ENCODE data around the gene KPNA4. TPM values are rescaled to one million over a fixed set of nuclear protein-coding genes. Genes with fewer than 3 reads are reported as not detected.

Gene KPNA4
- total RNA-seq, 8 experiments from 2014 or later = 18.4 to 40.8 (median 27.3) TPM

DNA sequence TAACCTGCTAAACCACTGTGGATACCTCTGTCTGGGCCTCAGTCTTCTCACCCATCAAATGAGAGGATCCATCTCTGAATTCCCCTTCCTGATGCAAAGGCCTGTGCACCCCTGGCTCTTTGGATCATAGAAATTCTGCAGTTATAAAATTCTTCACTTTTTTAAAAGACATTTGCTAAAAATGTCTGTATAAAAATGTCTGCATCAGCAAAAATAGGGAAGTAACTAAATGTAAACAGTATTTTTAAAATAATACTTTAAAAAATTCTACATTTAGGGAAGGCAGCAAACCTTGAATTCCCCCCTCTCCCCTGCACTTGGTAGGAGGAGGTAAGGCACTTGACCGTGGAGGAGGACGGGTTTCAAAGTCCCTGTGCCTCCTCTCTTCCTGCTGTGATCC is 90.2 kb downstream of the KPNA4 start:
- ATAC-seq (replicated peaks in 6 of 8) = no peak
- no peaks in the 10 kb centered on the region for H3K4me1 ChIP-seq (replicated peaks in 1 of 2)
- no peak overlapping the region for H3K27ac ChIP-seq
- in situ Hi-C loops (cut with MboI; ENCODE audit: low pct_unique_long_range_greater_than_20kb in 2 of 9, low sequenced_read_pairs in 9 of 9, unreplicated experiment in 9 of 9) = no loop called here
- no peak overlapping the region for H3K4me3 ChIP-seq
- 40 to 100% (median 100%) methylated on average over 1 to 2 of the region's 2 CpGs; no CpG with 5 or more reads in 6 of the 10 experiments for WGBS, 10 experiments

DNA sequence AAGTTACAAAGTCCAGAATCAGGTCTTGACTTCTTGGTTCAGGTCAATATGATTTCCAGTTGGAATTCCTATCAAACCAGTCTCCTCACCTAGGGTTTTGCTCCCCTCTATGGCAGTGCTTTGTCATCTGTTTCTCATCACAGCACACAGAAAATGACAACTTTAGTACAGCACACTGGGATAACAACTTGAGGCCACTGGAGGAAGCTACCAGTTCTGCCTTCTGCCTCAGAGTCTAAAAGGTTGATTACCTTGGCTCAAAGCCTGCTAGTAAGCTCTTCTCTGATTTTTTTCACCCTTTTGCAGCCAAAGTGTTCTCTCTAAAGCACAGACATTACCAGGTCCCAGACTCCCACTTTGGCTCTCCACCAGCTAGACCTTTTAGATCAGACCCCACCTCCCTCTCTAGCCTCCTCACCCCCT is 90.9 kb downstream of the KPNA4 start:
- ATAC-seq (replicated peaks in 6 of 8) = peak in 3 of 8 experiments; percentile 30 to 52 (median 51)
- no peaks in the 10 kb centered on the region for H3K4me1 ChIP-seq (replicated peaks in 1 of 2)
- in situ Hi-C loops (cut with MboI; ENCODE audit: low pct_unique_long_range_greater_than_20kb in 2 of 9, low sequenced_read_pairs in 9 of 9, unreplicated experiment in 9 of 9) = no loop called here
- no peak overlapping the region for H3K27ac ChIP-seq
- H3K4me3 ChIP-seq = no peak overlapping the region

DNA sequence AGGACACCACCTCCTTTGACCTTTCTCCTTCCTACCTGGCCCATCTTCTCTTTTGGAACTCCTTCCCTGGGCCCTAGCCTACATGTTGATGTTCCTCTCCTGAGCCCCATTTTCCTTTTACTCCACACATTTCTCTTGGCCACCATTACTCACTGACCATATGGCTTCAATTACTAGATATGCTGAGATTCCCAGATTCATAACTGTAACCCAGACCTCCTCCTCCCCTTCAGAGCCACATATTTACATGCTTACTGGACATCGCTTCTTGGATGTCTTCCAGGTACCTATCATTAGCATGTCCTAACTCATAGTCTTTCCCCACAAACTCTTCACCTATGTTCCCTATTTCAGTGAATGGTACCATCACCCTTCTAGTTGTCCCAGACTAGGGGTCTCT is 91.4 kb downstream of the KPNA4 start:
- WGBS, 10 experiments = 22 to 89% (median 79%) methylated on average over 1 of the region's 1 CpG; no CpG with 5 or more reads in 6 of the 10 experiments
- H3K4me1 ChIP-seq (replicated peaks in 1 of 2) = no peaks in the 10 kb centered on the region
- H3K27ac ChIP-seq = no peak overlapping the region
- H3K4me3 ChIP-seq = no peak overlapping the region
- in situ Hi-C loops (cut with MboI; ENCODE audit: low pct_unique_long_range_greater_than_20kb in 2 of 9, low sequenced_read_pairs in 9 of 9, unreplicated experiment in 9 of 9) = no loop called here
- ATAC-seq (replicated peaks in 6 of 8) = peak in 3 of 8 experiments; percentile 86 to 93 (median 89)

DNA sequence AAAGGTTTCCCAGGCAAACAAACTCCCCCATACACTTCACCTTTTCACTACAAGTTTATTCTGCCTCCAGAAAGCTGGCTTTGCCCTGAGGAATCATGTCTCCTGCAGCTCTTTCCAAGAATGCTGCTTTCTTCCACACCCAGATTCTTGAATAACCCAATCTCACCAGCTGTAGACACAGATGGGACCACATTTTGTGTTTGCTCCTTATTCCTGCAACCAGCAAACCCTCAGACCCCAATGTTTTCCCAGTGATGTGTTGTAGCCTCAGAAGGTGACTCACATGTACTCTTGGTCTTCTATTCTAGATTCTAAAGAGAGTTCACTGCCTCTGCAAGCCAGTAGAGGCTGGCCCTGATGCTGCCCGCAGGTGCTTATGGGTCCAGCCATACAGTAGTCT is 92.2 kb downstream of the KPNA4 start:
- peak in 3 of 8 experiments; percentile 15 to 56 (median 30) for ATAC-seq (replicated peaks in 6 of 8)
- in situ Hi-C loops (cut with MboI; ENCODE audit: low pct_unique_long_range_greater_than_20kb in 2 of 9, low sequenced_read_pairs in 9 of 9, unreplicated experiment in 9 of 9) = no loop called here
- Histone ChIP-seq H3K27ac (no peak overlapping the region), H3K4me1 (replicated peaks in 1 of 2) (no peaks in the 10 kb centered on the region), H3K4me3 (no peak overlapping the region)
- 0 to 60% (median 13%) methylated on average over 1 of the region's 1 CpG; no CpG with 5 or more reads in 6 of the 10 experiments for WGBS, 10 experiments

DNA sequence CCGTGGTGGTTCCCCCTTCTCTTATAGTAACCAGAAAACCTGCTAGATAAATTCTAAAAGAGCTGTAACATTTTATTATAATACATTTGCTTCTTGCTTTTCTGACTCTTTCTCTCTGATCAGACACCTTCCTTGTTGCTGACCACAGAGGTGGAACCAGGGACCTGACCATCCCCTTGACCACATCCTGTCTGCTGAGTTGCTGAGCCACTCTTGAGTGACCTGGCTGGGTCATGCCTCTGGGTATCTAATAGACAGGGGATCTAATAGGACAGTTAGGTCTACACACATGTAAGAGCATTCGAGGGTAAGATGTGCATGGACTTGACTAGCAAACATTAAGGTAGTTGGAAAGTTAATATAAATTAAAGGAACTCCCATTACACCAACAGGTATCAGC is 93.0 kb downstream of the KPNA4 start:
- Histone ChIP-seq H3K4me3 (no peak overlapping the region), H3K4me1 (replicated peaks in 1 of 2) (no peaks in the 10 kb centered on the region), H3K27ac (no peak overlapping the region)
- WGBS, 10 experiments = 17 to 100% (median 57%) methylated on average over 1 to 2 of the region's 2 CpGs; no CpG with 5 or more reads in 3 of the 10 experiments
- in situ Hi-C loops (cut with MboI; ENCODE audit: low pct_unique_long_range_greater_than_20kb in 2 of 9, low sequenced_read_pairs in 9 of 9, unreplicated experiment in 9 of 9) = no loop called here
- no peak for ATAC-seq (replicated peaks in 6 of 8)

DNA sequence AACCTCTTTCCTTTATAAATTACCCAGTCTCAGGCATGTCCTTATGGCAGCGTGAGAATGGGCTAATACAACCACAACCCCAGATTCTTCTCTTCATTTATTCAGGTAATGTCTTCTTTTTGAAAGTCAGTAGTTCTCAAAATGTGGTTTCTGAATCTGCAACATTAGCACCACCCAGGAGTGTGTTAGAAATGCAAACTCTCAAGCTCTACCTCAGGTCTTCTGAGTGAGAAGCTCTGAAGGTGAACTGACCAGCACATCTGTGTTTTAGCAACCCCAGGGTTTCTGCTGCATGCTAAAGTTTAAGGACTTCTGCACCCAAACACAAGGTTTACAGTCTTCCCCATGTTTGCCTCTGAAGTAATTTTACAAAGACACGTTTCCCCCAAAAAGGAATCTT is 93.5 kb downstream of the KPNA4 start:
- H3K27ac ChIP-seq = no peak overlapping the region
- ATAC-seq (replicated peaks in 6 of 8) = no peak
- H3K4me3 ChIP-seq = no peak overlapping the region
- in situ Hi-C loops (cut with MboI; ENCODE audit: low pct_unique_long_range_greater_than_20kb in 2 of 9, low sequenced_read_pairs in 9 of 9, unreplicated experiment in 9 of 9) = no loop called here
- 40 to 100% (median 60%) methylated on average over 1 to 2 of the region's 2 CpGs; no CpG with 5 or more reads in 1 of the 10 experiments for WGBS, 10 experiments
- H3K4me1 ChIP-seq (replicated peaks in 1 of 2) = no peaks in the 10 kb centered on the region

DNA sequence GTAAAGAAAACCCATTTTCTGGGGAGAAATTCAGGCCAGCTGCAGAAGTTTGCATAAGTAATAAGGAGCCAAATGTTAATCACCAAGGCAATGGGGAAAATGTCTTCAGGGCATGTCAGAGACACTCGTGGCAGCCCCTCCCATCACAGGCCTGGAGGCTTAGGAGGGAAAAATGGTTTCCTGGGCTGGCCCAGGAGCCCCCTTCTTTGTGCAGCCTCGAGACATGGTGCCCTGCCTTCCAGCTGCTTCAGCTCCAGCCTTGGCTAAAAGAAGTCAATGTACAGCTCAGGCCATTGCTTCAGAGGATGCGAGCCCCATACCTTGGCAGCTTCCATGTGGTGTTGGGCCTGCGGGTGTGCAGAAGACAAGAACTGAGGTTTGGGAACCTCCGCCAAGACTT is 95.2 kb downstream of the KPNA4 start:
- H3K4me3 ChIP-seq = no peak overlapping the region
- WGBS, 10 experiments = 0 to 100% (median 71%) methylated on average over 1 to 4 of the region's 5 CpGs; no CpG with 5 or more reads in 2 of the 10 experiments
- no peak for ATAC-seq (replicated peaks in 6 of 8)
- no peak overlapping the region for H3K27ac ChIP-seq
- H3K4me1 ChIP-seq (replicated peaks in 1 of 2) = no peaks in the 10 kb centered on the region
- in situ Hi-C loops (cut with MboI; ENCODE audit: low pct_unique_long_range_greater_than_20kb in 2 of 9, low sequenced_read_pairs in 9 of 9, unreplicated experiment in 9 of 9) = no loop called here

DNA sequence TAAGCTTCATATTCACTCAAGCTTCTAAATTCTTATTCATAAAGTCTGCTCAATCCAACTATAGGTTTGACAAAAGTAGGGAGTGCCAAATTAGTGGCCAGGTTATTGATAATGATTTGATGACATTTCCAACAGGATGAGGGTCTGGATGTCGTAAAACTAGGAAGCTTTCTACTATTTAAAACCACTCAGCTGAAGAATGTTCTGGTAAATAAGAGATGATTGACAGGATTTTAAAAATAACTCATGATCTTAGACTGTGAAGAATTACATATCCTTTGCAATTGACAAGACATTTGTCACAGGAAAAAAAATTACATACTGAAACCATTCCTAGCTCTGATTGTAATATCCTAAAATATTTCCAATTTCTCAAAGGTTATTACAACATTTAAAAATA is 100.4 kb downstream of the KPNA4 start:
- Histone ChIP-seq H3K4me1 (replicated peaks in 1 of 2) (no peaks in the 10 kb centered on the region), H3K4me3 (no peak overlapping the region), H3K27ac (no peak overlapping the region)
- ATAC-seq (replicated peaks in 6 of 8) = no peak
- WGBS, 10 experiments = 17 to 100% (median 69%) methylated on average over 1 of the region's 1 CpG; no CpG with 5 or more reads in 2 of the 10 experiments
- in situ Hi-C loops (cut with MboI; ENCODE audit: low pct_unique_long_range_greater_than_20kb in 2 of 9, low sequenced_read_pairs in 9 of 9, unreplicated experiment in 9 of 9) = no loop called here

DNA sequence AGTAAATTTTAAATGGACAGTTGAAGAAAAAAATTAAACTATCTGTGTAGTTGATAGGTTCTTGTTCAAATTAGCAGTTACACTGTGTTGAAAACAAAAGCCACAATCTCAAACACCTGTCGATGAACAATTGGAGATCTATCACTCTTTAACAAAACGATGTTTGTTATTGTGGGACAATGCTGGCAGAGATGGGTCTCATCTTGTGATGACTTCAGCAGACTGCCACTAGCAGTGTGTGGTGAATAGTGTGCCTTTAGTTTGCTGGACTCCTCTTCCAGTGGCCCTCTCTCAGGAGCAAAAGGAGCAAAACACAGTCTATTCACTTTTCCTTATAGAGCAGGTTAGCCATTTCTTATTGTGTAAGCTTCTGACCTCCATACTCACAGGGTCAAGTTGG is 101.0 kb downstream of the KPNA4 start:
- in situ Hi-C loops (cut with MboI; ENCODE audit: low pct_unique_long_range_greater_than_20kb in 2 of 9, low sequenced_read_pairs in 9 of 9, unreplicated experiment in 9 of 9) = no loop called here
- H3K27ac ChIP-seq = no peak overlapping the region
- WGBS, 10 experiments = 42 to 94% (median 87%) methylated on average over 1 to 2 of the region's 2 CpGs; no CpG with 5 or more reads in 4 of the 10 experiments
- no peak overlapping the region for H3K4me3 ChIP-seq
- H3K4me1 ChIP-seq (replicated peaks in 1 of 2) = no peaks in the 10 kb centered on the region
- no peak for ATAC-seq (replicated peaks in 6 of 8)

DNA sequence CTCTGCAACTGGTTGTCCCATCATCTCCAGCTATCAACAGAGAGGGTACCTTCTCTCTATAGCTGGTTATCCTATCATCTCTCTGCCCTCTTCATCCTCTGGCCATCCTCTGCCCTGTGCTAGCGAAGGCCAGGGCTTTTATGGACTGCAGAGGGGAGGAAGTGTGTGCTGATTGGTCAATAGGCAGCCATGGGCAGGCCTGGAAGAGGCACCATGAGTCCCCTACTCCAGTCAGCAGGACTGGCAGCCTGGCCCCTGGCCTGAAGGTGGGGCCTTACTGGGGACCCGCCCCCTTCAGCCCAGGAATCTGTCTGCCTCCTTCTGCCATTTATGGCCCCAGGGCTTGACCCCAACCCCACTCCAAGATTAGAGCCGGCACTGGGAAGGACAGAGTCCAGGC is 105.3 kb downstream of the KPNA4 start:
- no peaks in the 10 kb centered on the region for H3K4me1 ChIP-seq (replicated peaks in 1 of 2)
- no peak overlapping the region for H3K4me3 ChIP-seq

DNA sequence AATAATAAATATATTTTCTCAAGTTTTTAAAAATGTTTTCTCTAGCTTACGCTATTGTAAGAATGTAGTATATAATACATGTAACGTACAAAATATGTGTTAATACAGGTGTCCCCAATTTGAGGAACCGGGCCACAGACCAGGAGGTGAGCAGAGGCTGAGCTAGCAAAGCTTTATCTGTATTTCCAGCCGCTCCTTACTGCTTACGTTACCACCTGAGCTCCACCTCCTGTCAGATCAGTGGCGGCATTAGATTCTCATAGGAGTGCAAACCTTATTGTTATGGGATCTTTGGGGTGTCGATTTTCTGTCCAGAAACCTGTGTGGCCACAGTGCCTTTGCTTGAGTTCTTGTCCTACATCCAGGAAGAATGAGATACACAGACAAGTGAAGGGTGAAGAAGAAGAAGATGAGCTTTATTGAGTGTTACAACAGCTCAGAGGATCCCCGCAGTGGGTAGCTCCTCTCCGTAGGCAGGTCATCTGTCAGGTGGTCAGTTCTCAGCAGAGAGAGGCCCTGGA is 105.9 kb downstream of the KPNA4 start:
- WGBS, 10 experiments = 66 to 100% (median 92%) methylated on average over 1 to 8 of the region's 9 CpGs
- no peaks in the 10 kb centered on the region for H3K4me1 ChIP-seq (replicated peaks in 1 of 2)
- in situ Hi-C loops (cut with MboI; ENCODE audit: low pct_unique_long_range_greater_than_20kb in 2 of 9, low sequenced_read_pairs in 9 of 9, unreplicated experiment in 9 of 9) = no loop called here
- ATAC-seq (replicated peaks in 6 of 8) = no peak
- no peak overlapping the region for H3K4me3 ChIP-seq
- no peak overlapping the region for H3K27ac ChIP-seq

More for the DNA sequence above, 105.3 kb downstream of the KPNA4 start:
- WGBS, 10 experiments = 30 to 83% (median 40%) methylated on average over 1 to 2 of the region's 3 CpGs; no CpG with 5 or more reads in 7 of the 10 experiments
- in situ Hi-C loops (cut with MboI; ENCODE audit: low pct_unique_long_range_greater_than_20kb in 2 of 9, low sequenced_read_pairs in 9 of 9, unreplicated experiment in 9 of 9) = no loop called here
- ATAC-seq (replicated peaks in 6 of 8) = no peak
- no peak overlapping the region for H3K27ac ChIP-seq

DNA sequence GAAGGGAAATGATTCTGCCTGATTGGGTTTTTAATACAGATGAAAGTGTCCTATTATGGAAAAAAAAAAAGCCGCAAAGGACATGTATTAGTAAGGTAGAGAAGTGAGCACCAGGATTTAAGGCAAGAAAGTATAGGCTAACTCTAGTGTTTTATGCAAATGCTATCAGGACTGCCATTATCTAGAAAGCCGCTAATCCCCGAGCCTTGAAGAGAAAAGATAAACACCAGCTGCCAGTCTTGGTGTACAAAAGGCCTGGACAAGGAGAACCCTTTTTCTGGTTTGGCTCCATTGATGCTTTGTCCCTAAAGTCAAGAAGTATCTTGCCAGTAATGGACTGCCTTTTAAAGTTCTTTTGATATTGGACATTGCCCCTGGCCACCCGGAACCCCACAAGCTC is 107.2 kb downstream of the KPNA4 start:
- in situ Hi-C loops (cut with MboI; ENCODE audit: low pct_unique_long_range_greater_than_20kb in 2 of 9, low sequenced_read_pairs in 9 of 9, unreplicated experiment in 9 of 9) = no loop called here
- no peak for ATAC-seq (replicated peaks in 6 of 8)
- no peak overlapping the region for H3K4me3 ChIP-seq
- no peaks in the 10 kb centered on the region for H3K4me1 ChIP-seq (replicated peaks in 1 of 2)
- no peak overlapping the region for H3K27ac ChIP-seq
- WGBS, 10 experiments = 72 to 100% (median 86%) methylated on average over 1 to 4 of the region's 4 CpGs

DNA sequence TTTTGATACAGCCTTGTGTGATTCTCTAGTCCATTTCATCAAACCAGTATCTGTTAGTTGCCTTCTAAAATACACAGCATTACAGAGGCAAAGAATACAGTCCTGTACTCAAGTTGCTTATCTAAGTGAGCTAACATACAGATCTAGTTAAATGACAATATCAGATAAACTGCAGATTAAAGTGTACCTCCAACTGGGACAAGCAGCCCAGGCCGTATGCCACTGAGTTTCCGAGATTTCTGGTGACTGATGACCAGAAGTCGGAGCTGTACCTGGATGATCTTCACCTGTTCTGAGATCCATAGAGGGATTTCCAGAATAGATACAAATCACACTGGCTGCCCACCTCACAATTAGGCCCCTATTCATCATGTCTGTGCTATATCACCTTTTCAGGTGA is 109.5 kb downstream of the KPNA4 start:
- Histone ChIP-seq H3K4me1 (replicated peaks in 1 of 2) (no peaks in the 10 kb centered on the region), H3K27ac (no peak overlapping the region), H3K4me3 (no peak overlapping the region)
- ATAC-seq (replicated peaks in 6 of 8) = no peak
- in situ Hi-C loops (cut with MboI; ENCODE audit: low pct_unique_long_range_greater_than_20kb in 2 of 9, low sequenced_read_pairs in 9 of 9, unreplicated experiment in 9 of 9) = no loop called here
- 79 to 100% (median 95%) methylated on average over 1 to 3 of the region's 3 CpGs; no CpG with 5 or more reads in 3 of the 10 experiments for WGBS, 10 experiments

DNA sequence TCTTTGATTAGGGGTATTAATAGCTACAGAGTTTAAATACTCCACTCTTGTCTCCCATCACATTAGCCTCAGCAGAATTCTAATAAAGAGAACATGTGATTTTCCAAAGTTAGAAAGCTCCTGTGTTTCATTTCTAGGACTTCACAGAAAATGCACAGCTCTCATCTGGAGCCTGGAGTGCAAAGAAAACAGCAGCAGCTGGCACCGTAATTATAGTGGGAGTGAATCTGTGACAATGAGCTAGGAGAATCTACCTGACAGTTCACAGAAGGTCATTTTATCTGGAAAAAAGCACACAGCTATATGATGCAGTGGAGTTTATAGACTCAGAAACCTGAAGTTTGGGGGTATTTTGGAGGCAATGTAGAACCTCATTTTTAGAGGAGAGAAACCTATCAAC is 110.4 kb downstream of the KPNA4 start:
- no peak for ATAC-seq (replicated peaks in 6 of 8)
- WGBS, 10 experiments = 0 to 93% (median 67%) methylated on average over 1 of the region's 1 CpG; no CpG with 5 or more reads in 5 of the 10 experiments
- Histone ChIP-seq H3K4me1 (replicated peaks in 1 of 2) (no peaks in the 10 kb centered on the region), H3K27ac (no peak overlapping the region), H3K4me3 (no peak overlapping the region)
- in situ Hi-C loops (cut with MboI; ENCODE audit: low pct_unique_long_range_greater_than_20kb in 2 of 9, low sequenced_read_pairs in 9 of 9, unreplicated experiment in 9 of 9) = no loop called here
